GM04504 (cell line): Measurements from ENCODE around the gene MCTP2.
A peak's percentile ranks its signal among the peaks of the same experiment; 100 is the strongest.

ENCODE experiments used
- DNase-seq: peaks from one replicate; pipeline ENCODE4 v3.0.0-alpha.2; 2012; ENCODE audit warnings: low read depth

MCTP2 gene

DNA sequence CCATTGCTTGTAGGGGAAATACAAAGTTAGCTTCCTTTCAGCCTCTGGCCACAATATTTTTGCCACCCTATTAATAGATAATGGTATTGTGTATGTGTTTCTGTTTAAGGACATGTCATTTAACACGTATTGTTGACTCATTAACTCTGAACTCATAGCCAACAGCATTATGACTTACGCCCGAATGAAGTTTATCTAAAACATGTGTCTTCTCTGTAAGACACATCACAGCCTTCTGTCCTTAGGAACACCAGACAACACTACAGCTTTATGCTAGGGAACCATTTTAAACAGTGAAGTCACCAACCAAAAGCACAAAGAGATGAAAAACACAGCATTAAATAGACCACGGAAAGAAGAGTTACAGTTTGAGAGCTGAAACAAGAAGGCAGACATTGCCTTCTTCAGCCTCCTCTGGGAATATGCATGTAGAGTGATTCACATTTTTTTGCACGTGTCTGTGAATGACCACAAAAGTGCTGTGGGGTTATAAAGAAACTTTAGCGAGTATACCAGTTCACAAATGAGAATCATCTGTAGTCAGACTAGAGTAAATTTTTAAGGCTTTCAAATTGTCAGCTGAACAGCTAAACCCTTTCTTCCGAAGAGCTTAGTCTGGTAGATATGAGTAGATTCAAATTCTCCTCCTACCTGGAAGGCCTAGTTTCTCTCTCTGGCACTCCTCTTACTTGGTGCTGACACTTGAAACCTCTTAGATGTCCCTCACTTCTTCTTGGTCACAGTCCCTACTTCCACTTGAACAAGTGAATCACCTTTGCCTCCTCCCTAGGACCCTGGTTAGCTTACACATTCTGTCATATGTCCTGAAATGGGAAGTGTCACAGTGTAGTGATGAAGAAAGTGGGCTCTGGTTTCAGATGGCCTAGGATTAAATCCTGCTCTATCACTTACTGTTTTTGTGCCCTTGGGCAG lies 32.2 kb downstream of the MCTP2 start:
- peak; percentile 10 for DNase-seq

DNA sequence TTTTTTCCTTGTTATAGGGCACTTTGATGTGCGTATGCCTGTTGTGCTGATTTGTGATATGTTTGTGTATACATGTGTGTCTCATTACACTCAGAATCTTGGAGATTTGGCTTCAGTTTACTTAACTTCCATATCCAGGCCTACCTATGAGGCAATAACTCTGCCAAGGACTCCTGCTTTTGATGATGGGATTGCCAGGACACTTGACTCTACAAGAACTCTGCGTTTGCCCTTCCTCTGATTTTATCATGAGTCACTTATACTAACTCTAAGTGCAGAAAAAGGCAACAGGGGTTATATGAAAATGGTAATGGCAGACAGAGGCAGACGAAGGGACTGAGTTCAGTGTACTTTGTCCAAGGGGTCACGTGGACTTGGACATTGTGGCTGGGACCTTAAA lies 33.6 kb downstream of the MCTP2 start:
- DNase-seq, result no peak

DNA sequence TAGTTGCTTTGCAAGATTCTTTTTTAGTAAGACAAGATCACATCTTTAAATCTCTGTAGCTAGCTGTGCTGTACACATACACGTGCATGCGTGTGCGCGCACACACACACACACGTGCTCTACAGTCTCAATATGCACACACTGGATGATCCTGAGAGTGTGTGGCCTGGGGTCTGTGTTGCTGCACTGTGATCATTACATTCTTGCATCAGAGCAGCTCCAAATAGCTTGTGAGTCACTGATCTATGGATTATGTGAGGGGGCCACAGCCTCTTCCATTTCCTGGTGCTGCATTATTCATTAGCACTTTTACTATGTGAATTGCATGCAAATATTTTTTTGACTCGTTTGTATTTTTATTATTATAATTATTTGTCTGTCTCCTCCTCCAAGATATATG lies 34.6 kb downstream of the MCTP2 start:
- no peak for DNase-seq

DNA sequence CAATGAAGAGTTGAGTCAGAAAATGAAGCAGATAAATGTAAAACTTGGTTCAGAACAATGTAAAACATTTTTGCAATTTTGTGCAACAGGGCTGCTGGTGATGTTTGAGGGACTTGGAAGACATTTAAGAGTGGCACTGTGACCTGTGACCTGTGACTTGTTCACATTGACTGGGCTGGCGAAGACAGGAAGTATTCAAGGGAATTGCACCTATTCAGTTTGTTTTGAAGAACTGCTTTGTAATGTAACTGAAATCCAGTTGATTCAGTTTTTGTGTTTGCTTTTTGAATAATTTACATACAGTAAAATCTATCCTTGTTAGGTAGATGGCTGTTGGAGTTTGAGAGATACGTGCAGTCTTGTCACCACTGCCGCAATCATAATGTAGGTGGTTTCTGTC lies 35.4 kb downstream of the MCTP2 start:
- no peak for DNase-seq

DNA sequence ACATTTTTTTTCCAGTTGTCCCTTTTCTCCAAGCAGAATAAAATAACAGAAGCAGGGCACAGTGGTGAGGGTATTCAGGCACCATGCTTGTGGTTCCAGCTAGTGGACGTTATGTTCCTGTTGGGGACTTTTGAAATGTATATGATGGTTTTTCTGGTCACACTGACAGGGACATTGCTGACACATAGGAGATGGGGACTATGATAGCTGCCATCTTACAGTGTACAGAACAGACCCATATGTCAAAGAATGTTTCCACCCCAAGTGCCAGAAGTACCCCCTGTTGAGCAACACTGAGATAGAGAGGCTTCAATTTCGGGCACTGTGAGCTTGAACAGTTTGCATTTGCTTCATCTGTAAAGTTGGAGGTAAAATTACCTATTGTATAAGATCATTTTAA lies 38.6 kb downstream of the MCTP2 start:
- no peak for DNase-seq

DNA sequence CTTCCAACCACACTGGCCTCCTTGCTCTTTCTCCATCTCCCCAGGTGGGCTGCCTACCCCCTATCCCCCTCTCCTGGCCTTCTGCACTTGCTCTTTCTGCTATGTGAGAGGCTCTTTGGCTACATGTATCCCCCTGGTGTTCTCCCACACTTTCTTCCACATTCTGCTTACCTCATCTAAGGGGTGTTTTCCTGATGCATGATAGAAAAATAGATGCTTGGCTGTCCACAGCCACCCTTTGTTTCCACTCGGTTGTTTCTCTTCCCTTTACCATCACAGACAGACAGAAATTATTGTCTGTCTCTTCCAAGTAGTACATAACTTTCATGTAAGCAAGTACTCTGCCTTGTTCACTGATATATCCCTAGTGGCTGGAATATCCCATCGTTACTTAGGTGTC lies 39.2 kb downstream of the MCTP2 start:
- no peak for DNase-seq

DNA sequence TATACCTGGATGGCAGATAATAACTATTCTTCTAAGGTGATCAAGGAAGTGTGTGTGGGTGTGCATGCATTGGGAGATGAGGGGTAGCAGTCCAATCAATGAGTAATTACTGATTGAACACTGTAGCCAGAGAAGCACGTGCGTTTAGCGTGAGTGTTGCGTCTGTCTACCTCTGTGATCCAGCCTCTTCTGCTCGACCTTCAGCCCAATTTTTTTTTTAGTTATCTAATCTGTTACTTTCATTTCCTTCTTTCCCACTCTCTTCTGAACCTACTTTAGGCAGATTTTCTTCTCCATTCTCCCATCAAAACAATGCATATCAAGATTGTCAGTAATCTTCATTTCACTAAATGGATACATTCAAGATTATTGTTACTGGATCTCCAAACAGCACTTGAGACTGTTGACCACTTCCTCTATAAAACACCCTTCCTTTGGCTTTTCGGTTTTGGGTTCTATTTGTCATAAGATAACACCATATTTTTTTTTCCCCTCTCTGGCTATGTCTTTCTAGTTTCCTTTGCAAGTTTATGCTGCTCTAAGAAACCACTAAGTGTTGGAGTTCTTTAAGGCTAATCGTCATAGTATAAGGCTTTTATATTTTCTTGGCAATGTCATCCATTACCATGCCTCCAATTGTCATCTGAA lies 41.0 kb downstream of the MCTP2 start:
- no peak for DNase-seq

DNA sequence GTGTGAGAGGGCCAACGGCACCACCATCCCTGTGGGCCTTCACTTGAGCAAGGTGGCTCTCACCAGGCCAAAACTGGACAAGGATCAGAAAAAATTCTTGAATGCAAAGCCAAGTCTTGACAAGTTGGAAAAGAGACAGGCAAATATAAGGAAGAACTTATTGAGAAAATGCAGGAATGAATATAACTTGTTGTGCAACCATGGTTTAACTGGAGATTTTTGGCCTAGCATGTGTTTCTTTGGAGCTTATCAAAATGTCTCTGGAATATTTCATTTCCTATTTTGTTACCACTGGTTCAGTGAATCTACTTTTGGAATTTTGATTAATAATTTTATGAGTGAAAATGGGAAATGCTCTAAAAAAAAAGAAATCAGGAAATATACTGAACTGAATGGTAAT lies 42.5 kb downstream of the MCTP2 start:
- DNase-seq, result no peak

DNA sequence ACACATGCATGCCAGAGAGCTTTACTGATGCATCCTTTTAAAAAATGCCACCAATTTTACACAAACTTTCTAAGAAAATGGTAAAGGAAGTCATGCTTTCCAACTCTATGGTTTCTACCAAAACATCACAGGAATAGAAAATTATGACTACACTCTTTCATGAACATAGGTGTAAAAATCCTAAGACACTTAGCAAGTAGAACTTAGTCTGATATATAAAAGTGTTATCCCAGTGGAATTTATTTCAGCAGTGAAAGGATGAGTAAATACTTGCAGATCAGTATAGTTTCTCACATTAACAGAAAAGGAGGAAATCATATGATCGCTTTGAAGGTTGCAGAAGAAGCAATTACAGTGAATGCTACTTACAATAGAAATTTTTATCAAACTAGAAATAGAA lies 43.4 kb downstream of the MCTP2 start:
- no peak for DNase-seq

DNA sequence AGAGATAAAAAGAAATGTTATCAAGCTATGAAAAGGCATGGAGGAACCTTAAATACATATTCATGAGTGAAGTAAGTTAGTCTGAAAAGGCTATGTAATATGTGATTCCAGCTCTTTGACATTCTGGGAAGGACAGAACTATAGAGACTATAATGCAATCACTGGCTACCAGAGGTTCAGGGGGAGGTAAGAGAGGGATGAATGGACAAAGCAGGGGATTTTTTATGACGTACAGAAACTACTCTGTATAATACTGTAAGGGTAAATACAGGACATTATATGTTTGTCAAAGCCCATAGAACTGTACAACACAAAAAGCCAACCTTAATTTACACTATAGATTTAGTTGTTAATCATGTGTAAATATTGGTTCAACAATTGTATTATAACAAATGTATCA lies 46.1 kb downstream of the MCTP2 start:
- DNase-seq, result no peak

DNA sequence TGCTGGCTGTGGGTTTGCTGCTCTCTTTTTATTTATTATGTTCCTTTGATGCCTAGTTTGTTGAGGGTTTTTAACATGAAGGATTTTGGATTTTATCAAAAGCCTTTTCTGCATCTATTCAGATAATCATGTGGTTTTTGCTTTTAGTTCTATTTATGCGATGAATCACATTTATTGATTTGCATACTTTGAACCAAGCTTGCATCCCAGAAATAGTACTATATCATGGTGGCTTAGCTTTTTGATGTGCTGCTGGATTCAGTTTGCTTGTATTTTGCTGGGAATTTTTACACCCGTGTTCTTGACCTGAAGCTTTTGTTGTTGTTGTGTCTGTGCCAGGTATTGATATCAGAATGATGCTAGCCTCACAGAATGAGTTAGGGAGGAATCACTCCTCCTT lies 48.4 kb downstream of the MCTP2 start:
- no peak for DNase-seq

DNA sequence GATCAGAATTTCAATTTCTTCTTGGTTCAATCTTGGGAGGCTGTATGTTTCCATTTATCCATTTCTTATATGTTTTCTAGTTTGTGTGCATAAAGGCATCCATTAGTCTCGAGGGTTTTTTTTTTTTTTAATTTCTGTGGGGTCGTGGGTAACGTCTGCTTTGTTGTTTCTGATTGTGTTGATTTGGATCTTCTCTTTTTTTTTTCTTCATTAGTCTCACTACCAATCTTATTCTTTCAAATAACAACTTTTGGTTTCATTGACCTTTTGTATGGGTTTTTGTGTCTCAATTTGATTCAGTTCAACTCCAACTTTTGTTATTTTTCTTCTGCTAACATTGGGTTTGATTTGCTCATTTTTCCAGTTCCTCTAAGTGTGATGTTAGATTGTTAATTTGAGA lies 48.9 kb downstream of the MCTP2 start:
- DNase-seq, result no peak

DNA sequence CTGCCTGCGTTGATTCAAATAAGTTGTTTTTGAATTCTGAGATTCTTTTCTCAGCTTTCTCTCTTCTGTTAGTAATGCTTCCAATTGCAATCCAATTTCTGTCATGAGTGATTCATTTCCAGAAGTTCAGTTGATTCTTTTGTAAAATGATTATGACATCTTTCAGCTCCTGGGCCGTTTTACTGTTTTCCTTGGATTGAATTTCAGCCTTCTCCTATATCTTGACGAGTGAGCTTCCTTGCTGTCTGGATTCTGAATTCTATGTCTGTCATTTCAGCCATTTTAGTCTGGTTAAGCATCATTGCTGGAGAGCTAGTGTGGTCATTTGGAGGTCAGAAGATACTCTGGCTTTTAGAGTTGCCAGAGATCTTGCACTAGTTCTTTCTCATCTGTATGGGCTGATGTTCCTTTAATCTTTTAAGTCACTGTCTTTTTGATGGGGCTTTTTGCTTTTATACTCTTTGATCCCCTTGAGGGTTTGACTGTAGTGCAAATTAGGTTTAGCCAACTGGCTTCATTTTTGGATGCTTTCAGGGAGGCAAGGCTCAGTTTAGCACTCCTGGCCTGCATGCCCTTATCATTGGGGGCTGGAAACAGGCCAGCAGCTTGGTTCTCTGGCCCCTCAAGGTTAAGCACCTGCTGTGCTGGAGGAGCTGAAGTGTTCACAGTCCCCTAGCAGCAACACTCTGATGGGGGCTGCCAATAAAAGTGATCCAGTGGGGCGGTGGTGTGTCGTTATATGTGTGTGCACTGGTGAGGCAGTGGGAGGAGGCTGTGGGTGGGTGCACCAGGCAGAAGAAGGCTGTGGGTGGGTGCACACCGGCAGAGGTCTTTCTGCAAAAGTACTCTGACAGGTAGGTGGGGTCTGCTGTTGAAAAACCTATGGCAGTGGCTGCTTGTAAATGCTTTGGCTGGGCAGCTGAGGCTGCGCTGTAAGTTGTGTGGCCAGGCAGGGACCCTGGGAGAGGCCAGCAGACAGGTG lies 51.2 kb downstream of the MCTP2 start:
- no peak for DNase-seq

DNA sequence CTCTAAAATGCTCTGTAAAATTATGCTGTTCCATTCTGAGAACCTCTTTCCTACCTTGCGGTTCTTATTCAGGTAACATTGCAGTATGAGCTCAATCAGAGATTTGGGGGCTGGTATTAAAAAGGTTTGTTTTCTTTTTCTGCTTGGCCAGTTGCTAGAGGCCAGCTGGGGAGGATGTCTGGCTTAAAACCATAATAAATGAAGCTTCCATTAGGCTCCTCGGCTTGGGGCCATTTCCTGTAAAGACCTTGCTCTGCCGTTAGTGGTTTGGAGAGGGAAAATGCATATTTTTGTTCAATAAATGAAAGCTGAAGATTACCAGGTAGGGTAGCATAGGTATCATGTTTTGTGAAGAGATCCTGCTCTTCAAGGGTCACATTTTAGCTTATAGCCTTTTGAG lies 55.2 kb downstream of the MCTP2 start:
- DNase-seq, result no peak

DNA sequence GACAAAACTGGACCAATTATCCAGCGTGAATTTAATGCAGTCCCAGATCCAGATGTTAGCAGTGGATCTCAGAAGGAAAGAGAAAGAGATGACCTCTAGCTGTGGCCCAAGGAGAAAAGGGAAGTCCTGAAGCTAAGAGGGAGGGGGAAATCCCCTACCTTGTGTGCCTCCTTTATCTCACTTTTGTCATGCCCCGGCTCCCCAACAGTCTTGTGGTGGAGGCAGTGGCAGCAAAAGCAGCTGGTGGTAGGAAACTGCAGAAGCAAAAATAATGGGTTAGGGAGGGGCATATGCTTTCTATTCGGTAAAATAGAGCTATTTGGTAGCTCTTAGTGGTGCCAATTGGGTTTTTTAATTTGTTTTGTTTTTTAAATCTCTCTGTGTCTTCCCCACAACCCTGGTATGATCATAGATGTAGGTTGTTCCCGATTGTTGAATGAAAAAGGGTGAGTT lies 56.5 kb downstream of the MCTP2 start:
- no peak for DNase-seq

DNA sequence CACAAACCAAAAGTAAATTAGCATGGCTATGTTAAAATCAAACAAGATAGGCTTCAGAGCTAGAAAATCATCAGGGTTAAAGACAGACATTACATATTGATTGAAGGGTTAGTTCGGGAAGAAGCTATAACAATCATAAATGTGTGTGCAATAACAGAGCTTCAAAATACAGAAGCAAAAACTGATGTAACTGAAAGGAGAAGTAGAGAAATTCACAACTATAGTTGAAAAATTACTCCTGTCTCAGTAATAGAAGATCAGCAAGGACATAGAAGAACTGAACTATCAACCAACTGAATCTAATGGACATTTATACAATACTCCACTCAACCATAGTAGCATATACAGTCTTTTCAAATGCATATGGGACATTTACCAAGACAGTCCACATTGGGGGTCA lies 59.4 kb downstream of the MCTP2 start:
- DNase-seq, result no peak

DNA sequence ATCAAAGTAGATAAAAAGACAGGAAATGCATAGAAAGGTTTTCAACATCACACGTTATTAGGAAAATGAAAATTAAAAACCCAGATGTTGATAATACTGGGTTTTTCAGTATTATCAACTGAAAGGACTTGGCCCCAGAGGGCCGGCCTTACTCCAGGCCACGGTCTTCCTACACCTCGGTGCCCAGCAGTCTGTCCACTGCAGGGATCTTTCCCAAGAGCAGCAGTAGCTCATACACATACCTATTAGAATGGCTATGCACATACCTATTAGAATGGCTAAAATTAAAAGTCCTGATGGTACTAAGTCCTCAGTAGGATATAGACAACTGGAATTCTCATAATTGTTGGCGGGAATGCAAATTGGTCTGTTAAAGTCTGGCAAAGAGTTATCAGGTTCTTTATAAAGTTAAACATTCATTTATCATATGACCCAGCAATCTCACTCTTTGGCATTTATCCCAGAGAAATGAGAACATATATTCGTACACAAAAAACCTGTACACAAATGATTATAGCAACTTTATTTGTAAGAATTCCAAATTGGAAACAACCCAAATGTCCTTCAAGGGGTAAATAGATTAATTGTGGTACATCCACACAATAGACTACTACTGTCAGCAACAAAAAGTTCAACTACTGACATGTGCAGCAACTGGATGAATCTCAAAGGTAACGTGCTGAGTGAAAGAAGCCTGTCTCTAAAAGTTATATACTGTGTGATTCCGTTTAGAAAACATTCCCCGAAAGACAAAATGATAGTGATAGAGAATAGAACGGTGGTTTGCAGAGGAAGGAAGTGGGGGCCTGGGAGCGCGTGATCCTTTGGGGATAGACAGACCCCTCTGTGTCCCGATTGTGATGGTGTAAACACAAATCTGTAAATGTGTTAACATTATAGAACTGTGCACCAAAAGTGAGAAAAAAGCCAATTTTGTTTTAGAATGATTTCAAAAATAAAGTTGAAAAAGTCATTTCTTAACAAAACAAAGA lies 62.3 kb downstream of the MCTP2 start:
- no peak for DNase-seq

DNA sequence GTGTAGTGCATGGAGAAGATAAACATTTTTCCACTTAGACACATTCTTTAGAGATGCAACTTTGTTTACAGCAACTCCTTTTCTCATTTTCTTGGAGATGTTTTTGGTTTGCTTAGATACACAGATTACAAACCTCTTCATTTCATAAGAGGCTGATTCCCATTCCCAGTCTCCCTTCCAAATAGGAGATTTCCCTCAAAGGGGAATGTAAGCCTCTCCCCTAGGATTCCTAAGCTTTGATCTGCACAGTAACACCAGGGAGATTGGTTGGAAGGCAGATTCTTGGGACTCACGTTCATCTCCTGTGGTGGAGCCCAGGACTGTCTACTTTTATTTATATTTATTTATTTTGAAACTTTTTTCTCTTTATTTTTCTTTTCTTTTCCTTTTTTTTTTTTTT lies 63.2 kb downstream of the MCTP2 start:
- DNase-seq, result no peak

DNA sequence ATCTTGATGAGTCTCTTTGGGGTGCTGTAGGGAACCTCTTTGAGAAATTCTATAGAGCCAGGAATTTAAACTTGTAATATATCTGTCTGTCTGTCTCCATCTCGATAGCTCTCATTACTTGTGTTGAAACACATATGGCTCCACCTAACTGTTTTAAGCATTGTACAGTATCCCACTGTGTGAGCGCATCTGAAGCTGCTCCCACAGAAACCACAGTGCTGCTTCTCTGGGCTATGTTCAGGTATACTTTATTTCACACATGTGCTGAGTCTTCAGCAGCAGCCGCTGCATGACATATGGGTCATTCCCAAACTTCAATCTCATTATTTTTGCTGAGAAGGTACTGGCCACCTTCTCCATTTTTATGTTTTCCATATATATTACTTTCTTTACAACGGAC lies 63.9 kb downstream of the MCTP2 start:
- no peak for DNase-seq

DNA sequence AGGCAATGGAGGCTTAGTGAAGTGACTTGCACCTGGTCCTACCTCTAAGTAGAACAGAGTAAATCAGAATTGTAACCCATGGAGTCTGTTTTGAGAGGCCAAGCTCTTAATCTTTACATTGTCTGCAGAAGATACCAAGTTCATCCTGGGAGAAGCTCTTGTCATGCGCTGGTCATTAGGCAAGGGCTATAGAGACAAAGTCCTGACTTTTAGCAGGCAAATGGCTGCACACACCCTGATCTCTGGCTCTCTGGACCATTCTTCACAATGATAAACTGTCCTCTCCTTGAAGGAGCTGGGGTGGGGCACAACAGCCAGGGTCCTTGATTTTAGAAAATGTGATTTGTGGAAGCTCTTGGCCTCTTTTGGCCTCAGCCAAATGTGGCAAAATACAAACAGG lies 65.4 kb downstream of the MCTP2 start:
- DNase-seq, result no peak

DNA sequence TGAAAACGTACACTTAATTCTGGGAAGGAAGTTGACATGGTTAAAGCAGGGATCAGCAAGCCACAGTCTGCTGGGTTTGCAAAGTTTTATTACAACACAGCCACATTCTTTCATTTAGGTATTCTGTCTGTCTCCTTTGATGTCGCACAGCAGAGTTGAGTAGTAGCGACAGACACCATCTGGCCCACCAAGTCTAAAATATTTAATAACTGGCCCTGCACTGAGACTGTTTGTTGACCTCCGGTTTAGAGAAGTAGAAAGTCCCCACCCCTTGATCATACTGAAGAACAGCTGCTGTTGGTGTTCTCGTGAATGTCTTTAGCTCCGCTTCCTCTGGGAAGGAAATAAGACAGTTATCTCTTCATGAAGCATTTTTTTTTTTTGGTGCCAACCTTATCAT lies 66.2 kb downstream of the MCTP2 start:
- no peak for DNase-seq
